IMR-90 (cell line): Measurements from ENCODE around the gene ATG9B.

Source experiments
- BHLHE40 ChIP-seq: fragments of 150-350 bp; IDR thresholded peaks from 2 replicates; pipeline ENCODE4 v1.6.1; 2016; ENCODE audit warnings: mild to moderate bottlenecking, low read depth, low read length
- CEBPB ChIP-seq: IDR thresholded peaks from 2 replicates; pipeline ENCODE4 v1.6.1; 2012; ENCODE audit warnings: low read depth, low read length, improper control_type of control experiment
- CHD1 ChIP-seq: IDR thresholded peaks from 2 replicates; pipeline ENCODE4 v1.6.1; 2012; ENCODE audit warnings: low read depth, low read length, improper control_type of control experiment
- MAFK ChIP-seq: IDR thresholded peaks from 2 replicates; pipeline ENCODE4 v1.6.1; 2012; ENCODE audit warnings: low read depth, low read length, improper control_type of control experiment
- MAZ ChIP-seq: IDR thresholded peaks from 2 replicates; pipeline ENCODE4 v1.6.1; 2012; ENCODE audit warnings: low read depth, mild to moderate bottlenecking, low read length, improper control_type of control experiment, moderate library complexity, borderline replicate concordance
- NFE2L2 ChIP-seq: fragments of 150-350 bp; IDR thresholded peaks from 2 replicates; pipeline ENCODE4 v1.6.1; 2016; ENCODE audit warnings: low read depth, mild to moderate bottlenecking, low read length
- POLR2A ChIP-seq: IDR thresholded peaks from 2 replicates; pipeline ENCODE4 v1.6.1; 2012; ENCODE audit warnings: mild to moderate bottlenecking, low read depth, low read length
- RAD21 ChIP-seq: IDR thresholded peaks from 2 replicates; pipeline ENCODE4 v1.6.1; 2012; ENCODE audit warnings: low read length, improper control_type of control experiment
- RCOR1 ChIP-seq: IDR thresholded peaks from 2 replicates; pipeline ENCODE4 v1.6.1; 2012; ENCODE audit warnings: mild to moderate bottlenecking, low read length, improper control_type of control experiment; ENCODE audit not compliant: insufficient replicate concordance
- RFX5 ChIP-seq: IDR thresholded peaks from 2 replicates; pipeline ENCODE4 v1.8.0; 2012; ENCODE audit warnings: low read depth, mild to moderate bottlenecking, low read length, moderate library complexity
- SMC3 ChIP-seq: fragments of 150-350 bp; IDR thresholded peaks from 2 replicates; pipeline ENCODE4 v1.6.1; 2016; ENCODE audit warnings: low read depth, mild to moderate bottlenecking, antibody characterized with exemption, low read length, moderate library complexity
- TF ChIP-seq, protein P1 (sequence below): conservative IDR thresholded peaks from 2 replicates; pipeline ENCODE4 v1.5.1; 2012; ENCODE audit warnings: mild to moderate bottlenecking, low read depth, low read length, improper control_type of control experiment
- TF ChIP-seq, protein P2 (sequence below): fragments of 150-350 bp; IDR thresholded peaks from 2 replicates; pipeline ENCODE4 v1.6.1; 2016; ENCODE audit warnings: low read depth, mild to moderate bottlenecking, low read length, moderate library complexity, borderline replicate concordance

DNA sequence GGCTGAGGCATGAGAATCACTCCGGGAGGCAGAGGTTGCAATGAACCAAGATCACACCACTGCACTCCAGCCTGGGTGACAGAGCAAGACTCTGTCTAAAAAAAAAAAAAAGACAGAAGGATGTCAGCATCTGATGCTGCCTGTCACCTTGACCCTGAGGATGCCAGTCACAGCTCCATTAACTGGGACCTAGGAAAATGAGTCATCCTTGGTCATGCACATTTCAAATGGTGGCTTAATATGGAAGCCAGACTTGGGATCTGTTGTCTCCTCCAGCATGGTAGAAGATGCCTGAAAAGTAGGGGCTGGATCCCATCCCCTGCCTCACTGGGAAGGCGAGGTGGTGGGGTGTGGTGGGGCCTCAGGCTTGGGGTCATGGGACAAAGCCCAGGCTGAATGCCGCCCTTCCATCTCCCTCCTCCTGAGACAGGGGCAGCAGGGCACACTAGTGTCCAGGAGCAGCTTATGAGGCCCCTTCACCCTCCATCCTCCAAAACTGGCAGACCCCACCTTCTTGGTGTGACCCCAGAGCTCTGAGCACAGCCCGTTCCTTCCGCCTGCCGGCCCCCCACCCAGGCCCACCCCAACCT is 32.1 kb downstream of the ATG9B start:
- no peak for TF ChIP-seq MAZ
- TF ChIP-seq, protein P1, sequence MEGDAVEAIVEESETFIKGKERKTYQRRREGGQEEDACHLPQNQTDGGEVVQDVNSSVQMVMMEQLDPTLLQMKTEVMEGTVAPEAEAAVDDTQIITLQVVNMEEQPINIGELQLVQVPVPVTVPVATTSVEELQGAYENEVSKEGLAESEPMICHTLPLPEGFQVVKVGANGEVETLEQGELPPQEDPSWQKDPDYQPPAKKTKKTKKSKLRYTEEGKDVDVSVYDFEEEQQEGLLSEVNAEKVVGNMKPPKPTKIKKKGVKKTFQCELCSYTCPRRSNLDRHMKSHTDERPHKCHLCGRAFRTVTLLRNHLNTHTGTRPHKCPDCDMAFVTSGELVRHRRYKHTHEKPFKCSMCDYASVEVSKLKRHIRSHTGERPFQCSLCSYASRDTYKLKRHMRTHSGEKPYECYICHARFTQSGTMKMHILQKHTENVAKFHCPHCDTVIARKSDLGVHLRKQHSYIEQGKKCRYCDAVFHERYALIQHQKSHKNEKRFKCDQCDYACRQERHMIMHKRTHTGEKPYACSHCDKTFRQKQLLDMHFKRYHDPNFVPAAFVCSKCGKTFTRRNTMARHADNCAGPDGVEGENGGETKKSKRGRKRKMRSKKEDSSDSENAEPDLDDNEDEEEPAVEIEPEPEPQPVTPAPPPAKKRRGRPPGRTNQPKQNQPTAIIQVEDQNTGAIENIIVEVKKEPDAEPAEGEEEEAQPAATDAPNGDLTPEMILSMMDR = no peak
- no peak for TF ChIP-seq BHLHE40
- TF ChIP-seq POLR2A = no peak
- no peak for TF ChIP-seq CHD1
- TF ChIP-seq SMC3 = no peak
- no peak for TF ChIP-seq MAFK
- no peak for TF ChIP-seq CEBPB
- no peak for TF ChIP-seq RAD21
- TF ChIP-seq NFE2L2 = no peak
- TF ChIP-seq RFX5 = no peak
- TF ChIP-seq RCOR1 = no peak
- TF ChIP-seq, protein P2, sequence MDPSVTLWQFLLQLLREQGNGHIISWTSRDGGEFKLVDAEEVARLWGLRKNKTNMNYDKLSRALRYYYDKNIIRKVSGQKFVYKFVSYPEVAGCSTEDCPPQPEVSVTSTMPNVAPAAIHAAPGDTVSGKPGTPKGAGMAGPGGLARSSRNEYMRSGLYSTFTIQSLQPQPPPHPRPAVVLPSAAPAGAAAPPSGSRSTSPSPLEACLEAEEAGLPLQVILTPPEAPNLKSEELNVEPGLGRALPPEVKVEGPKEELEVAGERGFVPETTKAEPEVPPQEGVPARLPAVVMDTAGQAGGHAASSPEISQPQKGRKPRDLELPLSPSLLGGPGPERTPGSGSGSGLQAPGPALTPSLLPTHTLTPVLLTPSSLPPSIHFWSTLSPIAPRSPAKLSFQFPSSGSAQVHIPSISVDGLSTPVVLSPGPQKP = no peak
